Adrenal gland (tissue), 12 donors: Measurements from ENCODE around the gene NANS. TPM values are rescaled to one million over a fixed set of nuclear protein-coding genes. Genes with fewer than 3 reads are reported as not detected.
"Not testable (repeated sequence)": the region's sequence is repeated elsewhere in the genome, so short reads cannot be mapped to it uniquely, and the experiment has no call there.

Source experiments
- DNase-seq, 7 donors: peaks; one replicate each; pipeline ENCODE4 v3.0.0-alpha.2; 2019 to 2020
- H3K27ac ChIP-seq, 5 donors: fragments of 200-600 bp; sonication (generic) in 4 of 5; 1 replicate in 3 of 5; 2 replicates in 2 of 5; pipeline versions ENCODE4 v1.5.1 to v1.8.0; 2016 to 2020; ENCODE audit warnings: mild to moderate bottlenecking in 1 of 5
- H3K27me3 ChIP-seq: fragments of 200-600 bp; 2 replicates; pipeline ENCODE4 v1.8.0; 2021
- H3K36me3 ChIP-seq, 2 donors: fragments of 200-600 bp; replicated peaks in 1 of 2; 1 replicate in 1 of 2; 2 replicates in 1 of 2; pipeline versions ENCODE4 v1.5.1 to v1.8.0; 2018 to 2022
- H3K4me1 ChIP-seq, 2 donors: fragments of 200-600 bp; replicated peaks in 1 of 2; 1 replicate in 1 of 2; 2 replicates in 1 of 2; pipeline versions ENCODE4 v1.5.1 to v1.8.0; 2018 to 2021
- H3K4me3 ChIP-seq, 4 donors: fragments of 200-600 bp; sonication (generic) in 3 of 4; one replicate each; pipeline ENCODE4 v1.5.1; 2016 to 2018
- H3K9me3 ChIP-seq, 3 donors: fragments of 200-600 bp; sonication (generic) in 1 of 3; replicated peaks in 1 of 3; 1 replicate in 2 of 3; 2 replicates in 1 of 3; pipeline versions ENCODE4 v1.5.1 to v1.8.0; 2016 to 2021
- CTCF ChIP-seq, 6 experiments: fragments of 450-650 bp in 4 of 6; fragments of 200-600 bp in 2 of 6; sonication (generic) in 1 of 6; IDR thresholded peaks; 1 replicate in 5 of 6; 2 replicates in 1 of 6; pipeline versions ENCODE4 v1.5.1 to v1.8.0; 2016 to 2021; ENCODE audit warnings: antibody characterized with exemption in 6 of 6, mild to moderate bottlenecking in 2 of 6, moderate library complexity in 1 of 6
- POLR2A ChIP-seq, 2 donors: fragments of 450-650 bp; IDR thresholded peaks; one replicate each; pipeline ENCODE4 v1.6.1; 2017; ENCODE audit warnings: antibody characterized with exemption in 2 of 2, mild to moderate bottlenecking in 2 of 2, moderate library complexity in 1 of 2
- WGBS, 4 donors: extraction: QIAGEN DNeasy Blood & Tissue Kit in 2 of 4; methylation state at CpG; one replicate each; pipeline versions ENCODE4 v1.1.5 to v1.1.7; 2013 to 2017; 5-methylcytosine and 5-hydroxymethylcytosine counted together
- intact Hi-C, 2 donors: fragments of 100-400 bp; cut with DNase I; formaldehyde crosslinking; loops; one replicate each; pipeline versions ENCODE4 v1.14.1 to v1.15.0; 2022 to 2023
- polyA plus RNA-seq, 3 donors: library from polyadenylated mRNA; stranded (reverse); fragments of 200-250 nt in 2 of 3; fragments of 350-450 nt in 1 of 3; fragmentation: Illumina TruSeq in 1 of 3; extraction: RNeasy Lipid Tissue Mini Kit (QIAGEN cat#74804) in 1 of 3; gene quantifications; one replicate each; pipeline ENCODE4 v1.2.3, GENCODE V29; 2013 to 2014
- total RNA-seq, 9 donors: library from RNA; depleted of rRNA in 4 of 9; stranded (reverse); fragments of >200 nt in 4 of 9; fragments of 120-200 nt in 1 of 9; fragmentation: NEBNext Ultra II Directional in 1 of 9; extraction: Animal tissue kit (Norgen Biotek cat#: 25700) in 1 of 9; gene quantifications; one replicate each; pipeline versions ENCODE4 v1.1.0 to v1.2.4, GENCODE V29; 2013 to 2023
- donor health status: healthy with polysubstance abuse.
- donor health status: Bipolar disorder and iron deficiency.
- donor health status: DM: yes; HTN: yes; CAD: no.
- donor health status: DM: no; HTN: no; CAD: no.
- donor health status: DM: no; HTN: no; CAD: no.
- donor health status: DM: yes; HTN: yes; CAD: no.

The NANS gene
- total and polyA plus RNA-seq, 12 donors, result 24.2 to 81.5 (median 38.7) TPM

GRCh38 chr9:98105006-98105405 lies 48.5 kb downstream of the NANS start:
- Histone ChIP-seq H3K36me3 (no peaks in the 10 kb centered on the region), H3K9me3 (no peaks in the 10 kb centered on the region), H3K27me3 (peaks cover 18% of the 10 kb centered on the region), H3K4me1 (peaks cover 0 to 7% of the 10 kb centered on the region in 2 donors), H3K4me3 (no peak overlapping the region), H3K27ac (peak overlapping the region in 1 of 5 donors; percentile 47)
- TF ChIP-seq POLR2A (IDR thresholded peaks at IDR 0.05) (no peak), CTCF (IDR thresholded peaks at IDR 0.05) (no peak)
- WGBS, 4 donors, result 88 to 92% (median 90%) methylated on average over 2 to 7 of the region's 7 CpGs
- peak in 1 of 7 donors; percentile 12 for DNase-seq
- intact Hi-C loops, result no loop called here

GRCh38 chr9:98107926-98108325 lies 51.4 kb downstream of the NANS start:
- WGBS, 4 donors, result 90 to 93% (median 92%) methylated on average over 2 of the region's 2 CpGs
- peaks cover 10% of the 10 kb centered on the region for H3K27me3 ChIP-seq
- intact Hi-C loops, result no loop called here
- H3K9me3 ChIP-seq, result no peaks in the 10 kb centered on the region
- peak overlapping the region in 2 of 5 donors; percentile 3 to 41 for H3K27ac ChIP-seq
- no peak for TF ChIP-seq CTCF (IDR thresholded peaks at IDR 0.05)
- no peak for TF ChIP-seq POLR2A (IDR thresholded peaks at IDR 0.05)
- no peak for DNase-seq
- no peaks in the 10 kb centered on the region for H3K36me3 ChIP-seq
- no peaks in the 10 kb centered on the region for H3K4me1 ChIP-seq
- no peak overlapping the region for H3K4me3 ChIP-seq

GRCh38 chr9:98108531-98109031 lies 52.0 kb downstream of the NANS start:
- 76 to 85% (median 80%) methylated on average over 5 of the region's 5 CpGs for WGBS, 4 donors
- peaks cover 5% of the 10 kb centered on the region for H3K27me3 ChIP-seq
- intact Hi-C loops, result no loop called here
- no peaks in the 10 kb centered on the region for H3K36me3 ChIP-seq
- peak overlapping the region in 2 of 5 donors; percentile 3 to 41 for H3K27ac ChIP-seq
- TF ChIP-seq CTCF (IDR thresholded peaks at IDR 0.05) (no peak), POLR2A (IDR thresholded peaks at IDR 0.05) (no peak)
- H3K9me3 ChIP-seq, result no peaks in the 10 kb centered on the region
- H3K4me3 ChIP-seq, result no peak overlapping the region
- no peaks in the 10 kb centered on the region for H3K4me1 ChIP-seq
- peak in 1 of 7 donors; percentile 29 for DNase-seq

- Histone ChIP-seq H3K27me3 (peaks cover 5% of the 10 kb centered on the region), H3K36me3 (no peaks in the 10 kb centered on the region), H3K4me1 (no peaks in the 10 kb centered on the region), H3K4me3 (no peak overlapping the region), H3K27ac (peak overlapping the region in 1 of 5 donors; percentile 41), H3K9me3 (no peaks in the 10 kb centered on the region)
- 57 to 66% (median 62%) methylated on average over 3 of the region's 3 CpGs for WGBS, 4 donors
- intact Hi-C loops, result no loop called here
- no peak for TF ChIP-seq POLR2A (IDR thresholded peaks at IDR 0.05)
- no peak for TF ChIP-seq CTCF (IDR thresholded peaks at IDR 0.05)
- DNase-seq, result no peak
These were observed 52.5 kb downstream of the NANS start for GRCh38 chr9:98109052-98109451.

GRCh38 chr9:98117097-98117496 lies 60.6 kb downstream of the NANS start:
- intact Hi-C loops, H3K27me3 ChIP-seq, H3K4me1 ChIP-seq, H3K9me3 ChIP-seq, DNase-seq, H3K36me3 ChIP-seq, H3K27ac ChIP-seq, H3K4me3 ChIP-seq: not testable (repeated sequence)
- 94 to 96% (median 95%) methylated on average over 6 of the region's 6 CpGs for WGBS, 4 donors
